ENCODE results near the gene SREBF2. TPM values are rescaled to one million over a fixed set of nuclear protein-coding genes. Genes with fewer than 3 reads are reported as not detected.

SREBF2 gene
- total and polyA plus RNA-seq, 2 of the 8 experiments (the other 6 are each of a cell fraction or from before 2014, with no cell fraction given): 125 to 144 TPM

- Histone ChIP-seq H3K36me3 (ENCODE audit: control insufficient read depth in 2 of 4, insufficient read depth in 4 of 4, low read length in 3 of 4) (peaks cover 5 to 56% (median 27%) of the 10 kb centered on the region in 4 experiments), H3K4me1 (replicated peaks in 1 of 4; ENCODE audit: control insufficient read depth in 3 of 4, insufficient read depth in 4 of 4, low read length in 3 of 4) (peaks cover 0 to 10% (median 4%) of the 10 kb centered on the region in 4 experiments; a peak in 3 of 7 replicates), H3K4ac (replicated peaks; ENCODE audit: insufficient read length, low read depth, low read length) (peak overlapping the region; percentile 21), H4K8ac (ENCODE audit: extremely low read depth, insufficient read depth, low read length) (no peak overlapping the region), H2BK12ac (ENCODE audit: low read depth, low read length) (peak overlapping the region; percentile 62; the same call in 1 of the 2 replicates), H4K20me1 (replicated peaks in 1 of 2; ENCODE audit: control insufficient read depth in 1 of 2, insufficient read depth in 2 of 2, low read length in 2 of 2) (peaks cover 11 to 29% of the 10 kb centered on the region in 2 experiments), H3K56ac (replicated peaks; ENCODE audit: insufficient read length, low read depth, low read length) (no peak overlapping the region), H2BK20ac (ENCODE audit: low read length) (no peak overlapping the region), H3K23me2 (ENCODE audit: low read depth, low read length) (peaks cover 4% of the 10 kb centered on the region), H2AFZ (ENCODE audit: low read length) (no peak overlapping the region), H3K4me3 (ENCODE audit: extremely low read depth in 1 of 4, insufficient read depth in 2 of 4, low read depth in 3 of 4, low read length in 4 of 4) (no peak overlapping the region), H3K4me2 (ENCODE audit: insufficient read depth in 1 of 2, low read depth in 2 of 2, low read length in 2 of 2) (no peak overlapping the region), H3K14ac (ENCODE audit: insufficient read length) (no peak overlapping the region), H2BK5ac (ENCODE audit: low read depth, low read length) (0 out of 2 replicates have a peak overlapping the region, but pooled peaks have one; percentile 20), H3K9ac (replicated peaks in 1 of 4; ENCODE audit: extremely low read depth in 1 of 4, low read depth in 3 of 4, low read length in 3 of 4) (no peak overlapping the region), H3K79me1 (ENCODE audit: low read depth, low read length) (peaks cover 24% of the 10 kb centered on the region), H3K9me3 (ENCODE audit: insufficient read depth in 2 of 2, low read depth in 1 of 2, low read length in 1 of 2) (no peaks in the 10 kb centered on the region), H4K5ac (ENCODE audit: insufficient read length, low read depth, low read length) (no peak overlapping the region), H4K91ac (replicated peaks; ENCODE audit: insufficient read length, low read length) (no peak overlapping the region), H3K27me3 (replicated peaks in 1 of 4; ENCODE audit: control insufficient read depth in 3 of 4, extremely low read depth in 1 of 4, insufficient read depth in 3 of 4, low read length in 3 of 4) (no peaks in the 10 kb centered on the region), H3K79me2 (ENCODE audit: control insufficient read depth in 1 of 2, insufficient read depth in 2 of 2, low read length in 2 of 2) (peaks cover 55 to 94% of the 10 kb centered on the region in 2 experiments), H3K27ac (ENCODE audit: low read depth, low read length) (no peak overlapping the region), H3K23ac (ENCODE audit: insufficient read length) (no peak overlapping the region), H2AK5ac (ENCODE audit: low read depth, low read length) (peak overlapping the region; percentile 54; the same call in 1 of the 2 replicates), H3K18ac (ENCODE audit: extremely low read depth, low read length) (no peak overlapping the region), H2BK15ac (ENCODE audit: low read length) (no peak overlapping the region), H2BK120ac (replicated peaks; ENCODE audit: low read depth, low read length) (no peak overlapping the region)
- DNase-seq (ENCODE audit: low read depth in 1 of 2, low spot score in 2 of 2) (no peak), FAIRE-seq (no peak)
- TF ChIP-seq KDM4A (IDR thresholded peaks at IDR 0.05; ENCODE audit: low read depth, low read length, severe bottlenecking) (no peak), MAFK (IDR thresholded peaks at IDR 0.05; ENCODE audit: low read depth, low read length) (no peak), SP2 (IDR thresholded peaks at IDR 0.05; ENCODE audit: low read length) (no peak), FOSL1 (IDR thresholded peaks at IDR 0.05; ENCODE audit: insufficient read depth, low read depth, low read length) (no peak)
- CTCF ChIA-PET (ENCODE audit: partially characterized antibody): interaction anchor here (0.6 to 2.1 kb wide), 4 partner anchors 18 to 466 kb away, joined by 3 to 7 read pairs (median 4); no protein-coding TSS in a partner anchor
- WGBS, 2 experiments (ENCODE audit: extremely low coverage in 1 of 2, insufficient coverage in 1 of 2, insufficient read length in 1 of 2, insufficient replicate concordance in 2 of 2, low coverage in 1 of 2, low lambda C conversion rate in 2 of 2, missing lambda C conversion rate in 1 of 2): 83% methylated on average over 1 of the region's 1 CpG; no CpG with 5 or more reads in 1 of the 2 experiments
- POLR2A ChIA-PET (ENCODE audit: partially characterized antibody): interaction anchor here (1.0 to 8.7 kb wide), 3 partner anchors 7 to 18 kb away, joined by 4 to 85 read pairs (median 4); partner anchors contain the start of gene SREBF2
These were observed 6.1 kb downstream of the SREBF2 start for GRCh38 chr22:41838842-41839618.

Measured in H1 (cell line).